Measurements from ENCODE around the gene CNIH1.
A peak's percentile ranks its signal among the peaks of the same experiment; 100 is the strongest.
"Not testable (repeated sequence)": the region's sequence is repeated elsewhere in the genome, so short reads cannot be mapped to it uniquely, and the experiment has no call there.

CNIH1 gene

GRCh38 chr14:54443981-54444380, 2.8 kb upstream of the CNIH1 start:
- TF ChIP-seq CTCF (IDR thresholded peaks at IDR 0.05; ENCODE audit: borderline replicate concordance, insufficient read depth, low read depth, low read length) = no peak
- no peak overlapping the region for H3K4me3 ChIP-seq (ENCODE audit: low read depth, low read length)

GRCh38 chr14:54442961-54443360, 1.8 kb upstream of the CNIH1 start:
- not testable (repeated sequence) for H3K4me3 ChIP-seq (ENCODE audit: low read depth, low read length)

- H3K4me3 ChIP-seq (ENCODE audit: low read depth, low read length) = peak overlapping the region; percentile 83
- no peak for TF ChIP-seq CTCF (IDR thresholded peaks at IDR 0.05; ENCODE audit: borderline replicate concordance, insufficient read depth, low read depth, low read length)
Observed at GRCh38 chr14:54440476-54440872, 700 bp downstream of the CNIH1 start.

- H3K4me3 ChIP-seq (ENCODE audit: low read depth, low read length) = peak overlapping the region; percentile 83
- TF ChIP-seq CTCF (IDR thresholded peaks at IDR 0.05; ENCODE audit: borderline replicate concordance, insufficient read depth, low read depth, low read length) = no peak
Observed at GRCh38 chr14:54440037-54440436, 1.1 kb downstream of the CNIH1 start.

GRCh38 chr14:54438703-54439102, 2.5 kb downstream of the CNIH1 start:
- TF ChIP-seq CTCF (IDR thresholded peaks at IDR 0.05; ENCODE audit: borderline replicate concordance, insufficient read depth, low read depth, low read length) = no peak

GRCh38 chr14:54437954-54438353, 3.2 kb downstream of the CNIH1 start:
- not testable (repeated sequence) for H3K4me3 ChIP-seq (ENCODE audit: low read depth, low read length)

More at GRCh38 chr14:54438703-54439102, 2.5 kb downstream of the CNIH1 start:
- H3K4me3 ChIP-seq (ENCODE audit: low read depth, low read length) = no peak overlapping the region

- no peak overlapping the region for H3K4me3 ChIP-seq (ENCODE audit: low read depth, low read length)
- TF ChIP-seq CTCF (IDR thresholded peaks at IDR 0.05; ENCODE audit: borderline replicate concordance, insufficient read depth, low read depth, low read length) = no peak
Observed at GRCh38 chr14:54435500-54435981, 5.6 kb downstream of the CNIH1 start.

- no peak overlapping the region for H3K4me3 ChIP-seq (ENCODE audit: low read depth, low read length)
- TF ChIP-seq CTCF (IDR thresholded peaks at IDR 0.05; ENCODE audit: borderline replicate concordance, insufficient read depth, low read depth, low read length) = no peak
Observed at GRCh38 chr14:54428527-54428926, 12.6 kb downstream of the CNIH1 start.

Data from GM12875 (cell line).